GM18870 (cell line): ENCODE data around the gene TMEM119.
"Not testable (repeated sequence)": the region's sequence is repeated elsewhere in the genome, so short reads cannot be mapped to it uniquely, and the experiment has no call there.

Experiments
- ATAC-seq: cut with Tn5 transposase; IDR thresholded peaks from one replicate; pipeline ENCODE4 v1.9.1; 2021; ENCODE audit warnings: moderate library complexity; ENCODE audit not compliant: unreplicated experiment

The TMEM119 gene

DNA sequence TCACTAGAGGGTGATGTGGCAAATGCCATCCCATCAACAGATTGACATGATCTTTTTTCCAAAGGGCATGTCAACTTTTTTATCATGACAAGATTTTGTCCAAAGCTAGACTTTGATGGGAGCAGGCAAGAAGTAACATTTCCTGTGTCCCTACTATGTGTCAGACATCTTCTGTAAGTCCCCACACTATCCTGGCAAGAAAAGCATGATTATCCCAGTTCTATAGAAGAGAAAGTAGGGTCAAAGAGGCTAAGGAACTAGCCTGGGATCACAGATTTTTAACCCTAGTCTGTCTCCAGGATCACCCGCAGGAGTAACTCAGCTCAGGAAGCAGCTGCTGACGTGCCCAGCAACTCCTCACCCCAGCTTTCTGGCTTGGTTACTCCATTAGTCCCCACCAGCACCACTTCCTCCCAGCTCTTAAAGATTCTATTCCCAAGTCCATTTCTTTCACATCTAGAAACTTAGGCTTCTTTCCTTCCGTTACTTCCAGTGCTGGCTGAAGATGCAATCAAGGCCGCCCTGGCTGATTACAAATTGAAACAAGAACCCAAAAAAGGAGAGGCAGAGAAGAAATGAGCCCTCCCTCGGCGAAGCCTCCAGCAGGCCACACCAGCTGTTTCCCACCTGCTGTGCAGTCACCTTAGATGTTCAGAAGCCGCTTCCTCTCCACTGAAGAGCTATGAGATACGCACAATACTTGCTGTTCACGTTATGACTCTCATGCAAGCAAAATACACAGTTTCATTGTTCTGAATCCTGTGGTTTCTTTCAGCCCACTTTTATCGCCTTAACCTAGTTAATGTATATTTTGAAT, 29.3 kb downstream of the TMEM119 start:
- ATAC-seq: peak; percentile 70

DNA sequence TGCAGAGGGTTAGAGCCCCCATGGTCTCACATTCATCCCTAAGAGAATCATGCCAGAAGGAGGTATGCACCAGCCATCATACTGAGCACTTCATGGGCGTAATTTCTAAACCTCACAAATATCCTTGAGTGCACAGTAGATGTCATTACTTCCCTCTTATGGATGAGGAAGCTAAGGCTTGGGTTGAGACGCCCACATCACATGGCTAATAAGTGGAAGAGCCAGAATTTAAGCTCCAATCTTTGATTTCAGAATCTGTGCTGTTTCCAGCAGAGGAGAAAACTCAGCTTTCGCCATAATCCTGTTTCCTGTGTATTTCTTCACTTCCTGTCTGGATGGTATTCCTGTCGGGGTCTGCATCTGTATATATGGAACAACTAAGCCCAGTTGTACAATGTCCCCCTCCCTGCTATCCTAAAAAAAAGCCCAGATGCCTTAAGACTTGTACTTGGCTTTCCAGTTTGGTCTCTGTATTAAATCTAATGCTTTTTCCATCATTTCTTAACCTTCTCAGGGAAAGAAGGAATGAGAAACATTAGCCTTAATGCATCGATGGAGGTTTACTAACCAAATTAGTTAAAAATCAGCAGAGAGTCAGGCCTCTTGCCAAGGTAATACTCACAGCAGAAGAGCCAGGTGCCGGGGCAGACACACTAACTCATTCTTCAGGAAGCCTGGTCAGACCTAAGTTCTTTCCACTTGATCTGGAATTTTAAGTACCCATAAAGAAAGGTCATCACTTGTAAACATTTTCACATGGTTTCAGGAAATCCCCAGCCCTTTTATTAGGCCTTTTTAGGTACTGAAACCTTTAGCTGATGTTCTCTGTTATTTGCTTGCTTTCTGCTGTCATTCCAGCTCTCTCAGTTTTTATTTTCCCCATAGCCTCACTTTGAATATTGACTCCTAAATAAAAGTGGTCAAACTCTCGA, 30.2 kb downstream of the TMEM119 start:
- no peak for ATAC-seq

DNA sequence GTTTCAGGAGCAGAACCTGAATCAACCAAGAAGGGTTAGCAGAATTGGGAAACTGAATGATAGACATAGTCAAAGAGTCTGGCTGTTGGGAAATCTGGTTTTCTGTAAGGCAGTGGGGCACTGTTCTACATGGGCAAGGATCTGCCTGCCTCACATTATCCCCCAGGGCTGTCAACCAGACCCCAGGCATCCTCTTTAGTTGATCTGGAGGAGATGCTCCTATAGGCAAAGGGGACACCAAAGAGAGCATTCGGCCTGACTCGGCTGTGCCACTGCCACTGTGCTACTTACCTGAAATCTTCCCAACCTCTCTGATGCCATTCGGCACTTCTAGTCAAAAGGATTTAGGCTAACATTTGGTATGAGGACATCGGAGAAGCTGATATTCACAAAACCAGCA, 31.4 kb downstream of the TMEM119 start:
- no peak for ATAC-seq

DNA sequence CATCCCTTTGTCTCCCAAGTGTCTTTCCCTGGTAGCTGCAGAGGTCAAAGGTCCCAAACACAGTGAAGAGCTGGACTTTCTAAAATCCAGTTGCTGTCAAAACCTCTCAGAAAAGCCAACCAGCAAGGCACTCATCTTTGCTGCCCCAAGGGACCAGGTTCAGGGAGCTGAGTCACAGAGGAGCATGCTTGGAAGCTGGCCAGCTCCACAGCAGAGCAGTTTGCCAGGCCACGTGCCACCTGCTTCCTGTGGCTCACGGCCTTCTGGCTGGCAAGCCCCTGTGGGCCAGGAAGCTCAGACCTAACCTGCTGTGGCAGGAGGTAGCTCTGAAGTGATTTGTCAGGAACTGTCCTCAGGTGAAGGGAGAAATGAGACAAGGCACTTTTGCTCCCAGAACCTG, 31.9 kb downstream of the TMEM119 start:
- no peak for ATAC-seq

DNA sequence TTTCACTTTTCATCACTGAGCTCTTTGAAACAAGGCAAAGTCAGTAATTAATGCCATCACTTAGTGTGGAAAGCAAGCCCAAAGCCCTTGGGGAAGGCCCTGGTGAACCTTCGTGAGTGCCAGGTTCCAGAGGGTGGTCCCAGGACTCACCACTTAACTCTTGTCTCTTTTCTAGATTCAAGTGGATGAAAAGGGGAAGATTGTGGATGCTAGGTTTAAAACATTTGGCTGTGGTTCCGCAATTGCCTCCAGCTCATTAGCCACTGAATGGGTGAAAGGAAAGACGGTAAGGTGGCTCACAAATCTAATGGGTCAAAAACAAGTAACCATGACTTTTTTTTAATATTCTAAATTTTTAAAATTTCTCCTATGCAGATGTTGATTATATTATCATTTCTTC, 32.7 kb downstream of the TMEM119 start:
- ATAC-seq: no peak

DNA sequence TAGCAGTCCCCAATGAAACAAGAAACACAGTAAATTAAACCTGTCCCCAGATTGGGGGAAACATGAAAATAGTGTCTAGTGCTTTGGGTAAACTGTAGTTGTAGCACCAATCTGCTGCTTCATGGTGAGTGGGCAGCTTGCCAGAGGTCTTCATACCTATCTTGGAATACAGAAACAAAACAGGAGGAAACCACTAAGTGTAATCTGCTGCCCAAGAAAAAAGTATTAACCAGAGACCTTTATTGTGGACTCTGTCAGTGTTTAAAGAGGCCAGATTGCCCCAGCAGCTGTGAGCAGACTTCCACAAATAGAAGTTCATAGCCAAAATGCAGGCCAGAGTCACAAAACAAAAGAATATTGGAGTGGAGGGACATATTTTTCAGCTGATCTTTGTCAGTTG, 33.2 kb downstream of the TMEM119 start:
- no peak for ATAC-seq

DNA sequence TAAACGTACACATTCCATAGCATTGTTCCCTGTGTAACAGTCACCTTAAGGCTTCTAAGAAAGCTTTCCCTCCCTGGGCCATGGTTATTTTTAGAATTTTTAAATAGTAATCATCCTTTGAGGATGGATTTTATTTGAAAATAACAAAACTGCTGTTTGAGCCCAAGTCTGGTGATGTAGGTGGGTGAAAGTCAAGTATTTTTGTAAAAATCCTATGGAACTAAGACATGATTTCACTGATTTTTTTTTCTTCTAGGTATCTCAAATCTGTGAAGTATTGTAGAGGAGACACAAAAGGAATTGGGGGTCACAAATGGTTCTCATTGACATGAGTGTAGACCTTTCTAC, 34.1 kb downstream of the TMEM119 start:
- ATAC-seq: no peak

DNA sequence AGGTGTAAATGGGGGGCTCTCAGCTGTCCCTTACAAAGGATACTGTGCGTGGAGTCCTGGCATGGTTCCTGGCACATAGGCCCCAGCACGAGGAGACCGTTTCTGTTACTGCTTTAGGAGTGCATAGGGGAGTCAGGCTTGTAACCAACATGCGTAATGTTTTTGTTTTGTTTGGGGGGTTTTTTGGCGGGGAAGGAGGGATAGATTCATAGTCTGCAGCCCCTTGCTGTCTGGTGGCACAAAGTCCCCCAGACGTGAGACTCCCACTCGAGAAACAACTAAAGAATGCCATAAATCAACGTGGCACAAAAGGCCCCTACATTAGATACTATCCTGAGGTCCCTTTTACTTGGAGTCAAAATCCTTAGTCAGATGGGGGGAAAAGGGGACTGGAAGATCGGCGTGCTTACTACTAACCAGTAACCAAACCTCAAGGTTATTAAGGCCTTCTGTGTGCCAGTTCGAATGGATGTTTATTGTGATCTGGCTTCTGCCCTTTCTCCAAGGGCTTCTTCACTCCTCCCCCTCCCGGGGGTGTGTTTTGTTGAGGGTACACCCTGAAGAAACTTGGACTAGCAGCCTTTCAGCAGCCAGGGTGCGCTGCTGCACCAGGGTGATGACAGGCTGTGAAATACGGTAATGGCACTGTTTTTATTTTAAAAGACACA, 34.6 kb downstream of the TMEM119 start:
- ATAC-seq: peak; percentile 34

DNA sequence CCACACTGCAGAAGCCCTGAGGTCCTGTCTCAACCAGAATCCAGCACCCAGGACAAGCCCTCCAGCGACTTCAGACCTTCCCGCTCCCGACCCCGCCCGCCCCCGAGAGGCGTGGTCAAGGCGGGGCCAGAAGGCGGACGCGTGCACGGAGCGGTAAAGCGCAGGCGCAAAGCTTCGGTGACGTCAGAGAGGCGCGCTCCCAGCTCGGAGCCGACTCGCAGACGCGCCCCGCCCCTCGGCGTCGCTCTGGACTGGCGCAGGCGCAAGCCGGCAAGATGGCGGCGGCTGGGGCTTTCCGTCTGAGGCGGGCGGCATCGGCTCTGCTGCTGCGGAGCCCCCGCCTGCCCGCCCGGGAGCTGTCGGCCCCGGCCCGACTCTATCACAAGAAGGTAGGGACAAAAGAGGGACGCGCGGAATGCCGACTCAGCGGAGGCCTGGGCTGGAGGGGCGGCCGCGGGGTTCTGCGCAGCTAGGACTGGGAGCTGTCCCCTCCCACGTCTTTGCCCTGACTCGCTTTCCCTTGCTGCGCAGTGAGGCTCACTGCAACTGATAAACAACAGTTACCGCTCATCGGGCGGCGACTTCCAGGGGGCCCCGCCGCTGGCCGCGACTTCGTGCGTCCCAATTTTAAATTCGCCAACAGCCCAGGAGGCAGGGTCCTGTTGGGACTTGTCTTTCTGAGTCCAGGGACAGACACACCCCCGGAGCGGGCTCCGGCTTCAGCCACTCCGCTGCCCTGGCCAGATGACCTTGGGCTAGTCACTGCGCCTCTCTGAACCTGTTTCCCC, 35.3 kb downstream of the TMEM119 start, which contains the start of gene ISCU:
TSS of gene ISCU (plus strand) at position 249 of the 788 bp plus-strand sequence. CDS start at position 276, 27 bp downstream.
- ATAC-seq: peak; percentile 30

DNA sequence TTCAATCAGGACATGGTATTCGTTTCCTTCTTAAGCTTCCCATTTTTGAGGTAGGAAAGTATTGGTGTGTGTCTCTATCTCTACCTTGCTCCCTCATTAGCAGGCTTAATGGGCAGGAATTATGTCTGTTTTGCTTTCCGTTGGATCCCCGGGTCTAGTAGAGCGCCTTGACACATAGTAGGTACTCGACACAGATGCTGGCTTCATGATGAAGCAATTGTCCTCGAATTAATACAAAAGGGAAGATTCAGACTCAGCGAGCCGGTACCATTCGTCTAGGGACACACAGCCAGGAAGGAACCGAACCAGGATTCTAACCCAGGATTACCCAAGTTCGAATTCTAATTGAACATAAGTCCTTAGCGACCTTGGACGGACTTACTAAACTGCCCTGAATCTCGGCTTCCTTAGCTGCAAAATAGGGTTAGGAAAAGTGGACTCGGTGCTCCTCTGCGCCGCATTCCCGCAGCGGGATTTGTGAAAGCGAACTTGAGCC, 36.0 kb downstream of the TMEM119 start:
- ATAC-seq: no peak

DNA sequence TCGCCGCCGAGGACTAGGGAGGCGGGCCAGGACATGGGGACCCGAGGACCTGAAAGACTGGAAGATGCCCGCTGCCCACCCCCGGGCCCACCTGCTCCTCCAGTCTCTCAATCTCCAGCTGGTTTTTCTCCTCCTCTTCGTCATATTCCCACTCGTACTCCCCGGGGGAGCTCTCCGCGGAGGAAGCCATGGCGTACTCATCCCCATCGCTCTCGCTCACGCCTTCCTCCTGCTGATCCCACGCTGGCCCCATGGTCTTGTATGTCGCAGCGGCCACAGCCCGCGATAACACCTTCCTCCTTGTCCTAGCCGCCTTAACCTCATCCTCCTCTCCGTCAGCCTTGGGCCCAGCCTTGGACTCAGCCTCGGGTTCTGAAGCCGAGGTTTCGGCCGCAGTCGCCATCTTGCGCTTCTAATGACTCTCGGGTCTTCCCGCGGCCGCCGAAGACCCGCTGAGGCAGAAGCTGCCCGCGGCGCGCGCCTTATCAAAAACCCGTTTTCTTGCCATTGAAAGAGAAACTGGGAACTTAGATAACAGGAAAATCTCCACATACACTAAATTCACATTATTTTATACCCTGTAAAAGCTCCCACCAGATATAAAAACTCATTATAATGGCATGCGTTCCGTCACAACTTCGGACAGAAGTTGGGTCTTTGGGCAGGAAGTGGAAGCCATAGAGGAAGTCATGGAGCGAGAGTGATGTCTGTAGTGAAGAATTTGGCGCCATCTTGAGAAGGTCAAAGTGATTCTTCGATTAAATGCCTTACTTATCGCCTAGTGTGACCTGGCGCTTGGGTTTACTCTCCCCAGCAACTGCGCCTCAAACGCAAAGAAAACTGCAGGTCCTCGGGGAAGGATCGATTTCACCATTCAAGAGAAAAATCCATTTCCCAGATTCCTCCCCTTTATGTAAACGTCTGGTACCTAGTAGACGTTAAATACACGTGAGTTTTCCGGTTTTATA, 36.8 kb downstream of the TMEM119 start, which contains the start of gene SART3:
TSS of gene SART3 (minus strand) at position 422 of the 968 bp plus-strand sequence. CDS start at position 403, 19 bp downstream.
- ATAC-seq: peak; percentile 42

DNA sequence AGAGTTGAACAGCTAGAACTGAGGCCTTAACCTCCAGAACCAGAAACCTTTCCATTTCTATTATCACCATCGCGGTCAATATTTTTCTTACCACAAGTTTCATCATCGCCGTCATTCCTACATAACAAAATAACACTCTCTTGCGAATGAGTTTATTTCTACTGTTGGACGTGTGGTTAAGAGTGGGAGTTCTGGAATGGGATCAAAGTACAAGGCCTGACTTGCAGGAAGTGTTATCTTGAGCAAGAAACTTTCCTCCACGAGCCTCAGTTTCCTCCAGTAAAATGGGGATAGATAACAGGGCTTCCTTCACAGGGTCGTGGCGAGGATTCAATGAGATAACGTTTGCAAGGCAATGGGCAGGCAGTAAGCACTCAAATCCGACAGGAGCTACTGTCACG, 37.6 kb downstream of the TMEM119 start:
- ATAC-seq: no peak

DNA sequence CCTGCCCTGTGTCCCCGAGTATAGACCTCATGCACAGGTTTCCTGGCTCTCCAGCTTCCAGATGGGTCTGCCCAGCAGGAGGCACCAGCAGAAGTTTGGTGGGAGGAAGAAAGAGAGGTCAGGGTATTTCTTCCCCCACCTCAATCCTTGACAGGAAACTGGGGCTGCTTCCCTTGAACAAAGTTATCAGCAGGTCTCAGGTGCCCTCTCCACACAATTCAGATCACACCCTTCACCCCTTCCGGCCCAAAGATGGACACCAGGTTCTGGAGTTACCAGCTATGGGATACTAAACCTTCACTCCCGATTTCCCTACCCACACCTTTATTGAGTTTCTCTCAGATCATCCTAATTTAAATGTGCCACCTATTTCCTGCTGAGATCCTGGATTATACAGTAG, 38.1 kb downstream of the TMEM119 start:
- no peak for ATAC-seq

DNA sequence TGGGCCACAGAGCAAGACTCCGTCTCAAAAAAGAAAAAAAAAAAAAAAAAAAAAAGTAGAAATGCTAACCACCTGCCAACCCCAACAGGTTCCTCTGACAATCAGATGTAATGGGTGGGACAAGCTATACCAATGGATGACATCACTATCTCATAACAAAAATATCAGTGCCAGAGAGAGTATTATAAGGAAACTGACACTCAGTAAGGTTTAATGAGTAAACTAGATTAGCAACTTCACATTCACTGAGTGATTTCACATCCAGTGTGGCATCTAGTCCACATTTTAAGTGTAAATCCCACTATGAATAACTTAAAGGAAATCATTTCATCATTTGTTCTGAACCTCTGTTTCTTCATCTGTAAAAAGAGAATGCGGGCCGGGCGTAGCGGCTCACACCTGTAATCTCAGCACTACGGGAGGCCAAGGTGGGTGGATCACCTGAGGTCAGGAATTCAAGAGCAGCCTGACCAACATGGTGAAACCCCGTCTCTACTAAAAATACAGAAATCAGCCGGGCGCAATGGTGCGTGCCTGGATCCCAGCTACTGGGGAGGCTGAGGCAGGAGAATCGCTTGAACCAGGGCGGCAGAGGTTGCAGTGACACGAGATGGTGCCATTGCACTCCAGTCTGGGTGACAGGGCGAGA, 38.8 kb downstream of the TMEM119 start:
- no peak for ATAC-seq

DNA sequence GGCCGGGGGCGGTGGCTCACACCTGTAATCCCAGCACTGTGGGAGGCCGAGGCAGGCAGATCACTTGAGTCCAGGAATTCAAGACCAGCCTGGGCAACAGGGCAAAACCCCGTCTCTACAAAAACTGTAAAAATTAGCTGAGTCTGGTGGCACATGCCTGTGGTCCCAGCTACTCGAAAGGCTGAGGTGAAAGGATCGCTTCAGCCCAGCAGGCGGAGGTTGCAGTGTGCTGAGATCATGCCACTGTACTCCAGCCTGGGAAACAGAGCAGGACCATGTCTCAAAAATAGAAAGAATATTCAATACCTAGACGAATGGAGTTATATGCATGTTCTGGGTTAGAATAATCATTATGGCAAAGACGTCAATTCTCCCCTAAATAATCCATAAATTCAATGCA, 42.5 kb downstream of the TMEM119 start:
- not testable (repeated sequence) for ATAC-seq

DNA sequence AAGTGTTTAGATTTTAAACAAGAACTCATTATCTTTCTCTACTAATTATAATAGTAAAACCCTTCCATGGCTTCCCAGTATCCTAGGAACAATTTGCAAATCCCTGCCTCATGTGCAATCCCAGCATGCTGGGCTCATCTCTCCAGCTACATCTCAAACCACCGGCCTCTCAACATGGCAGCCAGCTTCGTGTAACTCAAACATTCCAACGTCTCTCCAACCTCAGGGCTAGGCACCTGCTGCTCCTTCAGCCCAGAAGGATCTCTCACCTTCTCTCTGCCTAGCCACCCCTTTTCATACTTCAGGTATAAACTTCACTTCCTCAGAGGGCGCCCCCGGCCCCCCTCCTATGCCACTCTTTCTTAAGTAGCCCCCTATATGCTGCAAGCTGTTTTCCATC, 44.1 kb downstream of the TMEM119 start:
- ATAC-seq: no peak

DNA sequence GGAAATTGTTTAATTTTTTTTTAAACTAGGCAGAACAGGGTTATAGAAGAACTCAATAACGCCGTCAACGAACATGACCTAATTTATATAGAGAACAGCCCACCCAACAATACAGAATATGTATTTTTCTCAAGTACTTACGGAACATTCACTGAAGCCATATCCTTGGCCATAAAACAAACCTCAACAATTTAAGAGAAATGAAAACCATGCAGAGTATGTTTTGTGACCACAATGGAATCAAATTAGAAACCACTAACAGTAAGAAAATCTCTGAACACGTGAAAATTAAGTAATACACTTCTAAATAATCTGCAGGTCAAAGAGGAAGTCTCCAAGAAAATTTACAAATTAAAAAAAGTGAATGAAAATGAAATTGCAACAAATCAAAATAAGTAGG, 46.3 kb downstream of the TMEM119 start:
- no peak for ATAC-seq

DNA sequence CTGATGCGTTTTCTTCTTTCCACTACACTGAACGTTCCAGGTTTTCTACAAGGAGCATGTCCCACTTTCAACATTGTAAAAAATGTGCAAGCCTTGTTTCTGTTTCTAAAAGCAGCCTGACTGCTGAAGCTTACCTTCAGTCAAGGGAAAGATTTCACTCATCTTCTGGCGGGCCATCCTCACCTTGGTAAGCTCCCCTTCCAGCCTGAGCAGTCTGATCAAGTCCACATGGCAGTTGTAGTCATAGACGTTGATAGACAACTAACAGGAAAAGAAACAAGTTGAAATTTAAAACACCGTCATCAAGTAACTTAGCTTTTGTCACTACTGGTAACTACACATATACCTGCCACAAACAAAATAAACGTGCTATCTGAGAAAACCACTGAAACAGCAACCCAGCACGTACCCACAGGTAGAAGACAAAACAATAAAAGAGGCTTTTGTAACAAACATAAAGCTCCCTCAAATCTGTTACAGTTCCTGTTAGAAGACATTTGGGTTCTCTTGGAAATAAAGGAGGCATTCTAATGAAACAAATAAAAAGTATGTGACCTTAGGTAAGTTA, 48.8 kb downstream of the TMEM119 start:
- no peak for ATAC-seq
